H9 (cell line): ENCODE data around the gene MGST2. TPM values are rescaled to one million over a fixed set of nuclear protein-coding genes. Genes with fewer than 3 reads are reported as not detected.

Experiments used
- DNase-seq: peaks from one replicate; pipeline ENCODE4 v3.0.0-alpha.2; 2017
- H2AFZ ChIP-seq: one replicate; pipeline ENCODE4 v1.6.1; 2013; ENCODE audit warnings: mild to moderate bottlenecking, low read length, control low read depth, moderate library complexity
- H2AK5ac ChIP-seq: 2 replicates; pipeline ENCODE4 v1.6.1; 2013; ENCODE audit warnings: low read length, control low read depth, mixed read lengths; ENCODE audit not compliant: insufficient read length
- H2BK120ac ChIP-seq: one replicate; pipeline ENCODE4 v1.6.1; 2013; ENCODE audit warnings: low read depth, mild to moderate bottlenecking, low read length, control low read depth, inconsistent platforms; ENCODE audit not compliant: poor library complexity, severe bottlenecking
- H2BK12ac ChIP-seq: 2 replicates; pipeline ENCODE4 v1.6.1; 2013; ENCODE audit warnings: low read length, control low read depth, mixed read lengths, low read depth; ENCODE audit not compliant: insufficient read length
- H2BK15ac ChIP-seq: 2 replicates; pipeline ENCODE4 v1.6.1; 2013; ENCODE audit warnings: low read depth, low read length, control low read depth
- H2BK20ac ChIP-seq: one replicate; pipeline ENCODE4 v1.6.1; 2013; ENCODE audit warnings: low read depth, mild to moderate bottlenecking, low read length, control low read depth, inconsistent platforms; ENCODE audit not compliant: poor library complexity, severe bottlenecking
- H2BK5ac ChIP-seq: 2 replicates; pipeline ENCODE4 v1.6.1; 2013; ENCODE audit warnings: low read length, control low read depth, mixed read lengths; ENCODE audit not compliant: insufficient read length
- H3K14ac ChIP-seq: 2 replicates; pipeline ENCODE4 v1.6.1; 2013; ENCODE audit warnings: low read length, control low read depth; ENCODE audit not compliant: insufficient read depth
- H3K18ac ChIP-seq: 2 replicates; pipeline ENCODE4 v1.6.1; 2013; ENCODE audit warnings: low read depth, mild to moderate bottlenecking, mixed read lengths, low read length, control low read depth; ENCODE audit not compliant: insufficient read length
- H3K23ac ChIP-seq: 2 replicates; pipeline ENCODE4 v1.6.1; 2013; ENCODE audit warnings: low read length, control low read depth, mixed read lengths, low read depth; ENCODE audit not compliant: insufficient read length
- H3K23me2 ChIP-seq: 2 replicates; pipeline ENCODE4 v1.6.1; 2013; ENCODE audit warnings: low read depth, mild to moderate bottlenecking, mixed read lengths, low read length, control low read depth; ENCODE audit not compliant: insufficient read length, poor library complexity, severe bottlenecking
- H3K27ac ChIP-seq: 2 replicates; pipeline ENCODE4 v1.5.1; 2013; ENCODE audit warnings: low read length, control low read depth, mixed read lengths, low read depth; ENCODE audit not compliant: insufficient read length
- H3K27me3 ChIP-seq: 2 replicates; pipeline ENCODE4 v1.6.1; 2013; ENCODE audit warnings: low read length, control low read depth, inconsistent platforms; ENCODE audit not compliant: insufficient read depth
- H3K4ac ChIP-seq: 2 replicates; pipeline ENCODE4 v1.6.1; 2013; ENCODE audit warnings: low read depth, mild to moderate bottlenecking, control low read depth, inconsistent platforms, low read length, moderate library complexity
- H3K4me1 ChIP-seq: 2 replicates; pipeline ENCODE4 v1.6.1; 2013; ENCODE audit warnings: low read length, control low read depth, inconsistent platforms; ENCODE audit not compliant: insufficient read depth
- H3K4me2 ChIP-seq: 2 replicates; pipeline ENCODE4 v1.6.1; 2013; ENCODE audit warnings: low read length, control low read depth, mixed read lengths; ENCODE audit not compliant: insufficient read length, insufficient read depth
- H3K56ac ChIP-seq: 2 replicates; pipeline ENCODE4 v1.6.1; 2013; ENCODE audit warnings: low read depth, mild to moderate bottlenecking, mixed read lengths, low read length, control low read depth; ENCODE audit not compliant: insufficient read length
- H3K79me1 ChIP-seq: 2 replicates; pipeline ENCODE4 v1.6.1; 2013; ENCODE audit warnings: low read depth, mild to moderate bottlenecking, moderate library complexity, low read length, control low read depth, inconsistent platforms; ENCODE audit not compliant: insufficient read depth, poor library complexity, severe bottlenecking
- H3K79me2 ChIP-seq: 2 replicates; pipeline ENCODE4 v1.6.1; 2013; ENCODE audit warnings: low read length, control low read depth, inconsistent platforms; ENCODE audit not compliant: insufficient read depth
- H3K9ac ChIP-seq: 2 replicates; pipeline ENCODE4 v1.6.1; 2013; ENCODE audit warnings: low read length, control low read depth, mixed read lengths; ENCODE audit not compliant: insufficient read length; ENCODE audit errors: extremely low read depth
- H3K9me3 ChIP-seq: one replicate; pipeline ENCODE4 v1.6.1; 2013; ENCODE audit warnings: low read depth, low read length, inconsistent platforms; ENCODE audit not compliant: control insufficient read depth
- H3T11ph ChIP-seq: one replicate; pipeline ENCODE4 v1.6.1; 2013; ENCODE audit warnings: mild to moderate bottlenecking, low read length, control low read depth, inconsistent platforms
- H4K20me1 ChIP-seq: one replicate; pipeline ENCODE4 v1.6.1; 2013; ENCODE audit not compliant: control insufficient read depth, insufficient read length, insufficient read depth
- H4K5ac ChIP-seq: 2 replicates; pipeline ENCODE4 v1.6.1; 2013; ENCODE audit warnings: low read depth, mild to moderate bottlenecking, mixed read lengths, low read length, control low read depth; ENCODE audit not compliant: insufficient read length
- H4K8ac ChIP-seq: replicated peaks from 2 replicates; pipeline ENCODE4 v1.6.1; 2013; ENCODE audit warnings: low read length, control low read depth, mixed read lengths, low read depth; ENCODE audit not compliant: insufficient read length
- H4K91ac ChIP-seq: 2 replicates; pipeline ENCODE4 v1.6.1; 2013; ENCODE audit warnings: low read depth, mild to moderate bottlenecking, moderate library complexity, mixed read lengths, low read length, control low read depth; ENCODE audit not compliant: insufficient read length
- H3K27ac Mint-ChIP-seq, 3 experiments: 2 replicates in 2 of 3; 3 replicates in 1 of 3; pipeline ENCODE4 v1.8.0; 2020 to 2021; ENCODE audit warnings: mixed read lengths in 3 of 3, mild to moderate bottlenecking in 1 of 3, moderate library complexity in 1 of 3
- H3K27me3 Mint-ChIP-seq: 2 replicates; pipeline ENCODE4 v1.8.0; 2021; ENCODE audit warnings: low read depth, mild to moderate bottlenecking, moderate library complexity, mixed read lengths
- H3K36me3 Mint-ChIP-seq, 3 experiments: 2 replicates in 2 of 3; 3 replicates in 1 of 3; pipeline ENCODE4 v1.8.0; 2020 to 2021; ENCODE audit warnings: low read depth in 3 of 3, mixed read lengths in 3 of 3; ENCODE audit not compliant: insufficient read depth in 1 of 3
- H3K4me1 Mint-ChIP-seq, 2 experiments: 2 replicates each; pipeline ENCODE4 v1.8.0; 2020; ENCODE audit warnings: mixed read lengths in 2 of 2
- H3K4me3 Mint-ChIP-seq, 2 experiments: 2 replicates in 1 of 2; 3 replicates in 1 of 2; pipeline ENCODE4 v1.8.0; 2020 to 2021; ENCODE audit warnings: mild to moderate bottlenecking in 2 of 2, mixed read lengths in 2 of 2, moderate library complexity in 1 of 2
- H3K9me3 Mint-ChIP-seq, 2 experiments: 2 replicates in 1 of 2; 3 replicates in 1 of 2; pipeline ENCODE4 v1.8.0; 2020; ENCODE audit warnings: mild to moderate bottlenecking in 2 of 2, mixed read lengths in 2 of 2, moderate library complexity in 1 of 2
- WGBS: extraction: QIAGEN DNeasy Blood & Tissue Kit; methylation state at CpG from one replicate; pipeline ENCODE4 v1.1.7; 2013; ENCODE audit warnings: missing lambda C conversion rate, low lambda C conversion rate, mixed read lengths; ENCODE audit not compliant: insufficient read length; ENCODE audit errors: extremely low coverage; 5-methylcytosine and 5-hydroxymethylcytosine counted together
- total RNA-seq: library from RNA; stranded (reverse); gene quantifications from 2 replicates; pipeline ENCODE4 v1.2.1, GENCODE V29; 2021
- TF ChIP-seq, protein P1 (sequence below): fragments of 200-600 bp; sonication (generic); conservative IDR thresholded peaks from 3 replicates; pipeline ENCODE4 v1.8.0; 2021; ENCODE audit warnings: antibody characterized with exemption, mild to moderate bottlenecking

Gene MGST2
- total RNA-seq, 1 experiment from 2014 or later = 6.4 TPM

- Histone ChIP-seq H3K18ac (no peak overlapping the region), H4K91ac (no peak overlapping the region), H3K4ac (no peak overlapping the region), H3K27me3 (no peaks in the 10 kb centered on the region), H2BK15ac (no peak overlapping the region), H2AFZ (no peak overlapping the region), H2BK20ac (no peak overlapping the region), H3K9me3 (no peaks in the 10 kb centered on the region), H4K8ac (no peak overlapping the region), H2AK5ac (no peak overlapping the region), H2BK120ac (no peak overlapping the region), H3K9ac (no peak overlapping the region), H4K5ac (no peak overlapping the region), H3K79me1 (no peaks in the 10 kb centered on the region), H3K4me2 (no peak overlapping the region), H3K79me2 (no peaks in the 10 kb centered on the region), H3T11ph (no peak overlapping the region), H3K4me1 (no peaks in the 10 kb centered on the region), H3K23me2 (no peaks in the 10 kb centered on the region), H3K23ac (no peak overlapping the region), H3K27ac (no peak overlapping the region), H2BK12ac (no peak overlapping the region), H4K20me1 (no peaks in the 10 kb centered on the region), H3K14ac (no peak overlapping the region), H2BK5ac (no peak overlapping the region), H3K56ac (no peak overlapping the region)
- no CpG with 5 or more reads among the region's 4 CpGs for WGBS
- peaks cover 0 to 1% of the 10 kb centered on the region in 2 experiments; a peak in 1 of 4 replicates for H3K4me1 Mint-ChIP-seq
- H3K36me3 Mint-ChIP-seq = peaks cover 3 to 8% (median 5%) of the 10 kb centered on the region in 3 experiments; a peak in 2 of 7 replicates
- DNase-seq = no peak
- H3K4me3 Mint-ChIP-seq = no peak overlapping the region
- no peaks in the 10 kb centered on the region for H3K27me3 Mint-ChIP-seq
- no peak overlapping the region for H3K27ac Mint-ChIP-seq
- TF ChIP-seq, protein P1, sequence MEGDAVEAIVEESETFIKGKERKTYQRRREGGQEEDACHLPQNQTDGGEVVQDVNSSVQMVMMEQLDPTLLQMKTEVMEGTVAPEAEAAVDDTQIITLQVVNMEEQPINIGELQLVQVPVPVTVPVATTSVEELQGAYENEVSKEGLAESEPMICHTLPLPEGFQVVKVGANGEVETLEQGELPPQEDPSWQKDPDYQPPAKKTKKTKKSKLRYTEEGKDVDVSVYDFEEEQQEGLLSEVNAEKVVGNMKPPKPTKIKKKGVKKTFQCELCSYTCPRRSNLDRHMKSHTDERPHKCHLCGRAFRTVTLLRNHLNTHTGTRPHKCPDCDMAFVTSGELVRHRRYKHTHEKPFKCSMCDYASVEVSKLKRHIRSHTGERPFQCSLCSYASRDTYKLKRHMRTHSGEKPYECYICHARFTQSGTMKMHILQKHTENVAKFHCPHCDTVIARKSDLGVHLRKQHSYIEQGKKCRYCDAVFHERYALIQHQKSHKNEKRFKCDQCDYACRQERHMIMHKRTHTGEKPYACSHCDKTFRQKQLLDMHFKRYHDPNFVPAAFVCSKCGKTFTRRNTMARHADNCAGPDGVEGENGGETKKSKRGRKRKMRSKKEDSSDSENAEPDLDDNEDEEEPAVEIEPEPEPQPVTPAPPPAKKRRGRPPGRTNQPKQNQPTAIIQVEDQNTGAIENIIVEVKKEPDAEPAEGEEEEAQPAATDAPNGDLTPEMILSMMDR = no peak
- H3K9me3 Mint-ChIP-seq = no peaks in the 10 kb centered on the region
Observed at GRCh38 chr4:139676913-139677585, 11.4 kb downstream of the MGST2 start.
